Ishikawa (cell line): ENCODE results near the gene RNF220.

Experiments
- CEBPB ChIP-seq: IDR thresholded peaks from 2 replicates; pipeline ENCODE4 v1.6.1; 2012
- EGR1 ChIP-seq: IDR thresholded peaks from 2 replicates; pipeline ENCODE4 v1.6.1; 2012
- EP300 ChIP-seq: IDR thresholded peaks from 2 replicates; pipeline ENCODE4 v1.6.1; 2012; ENCODE audit warnings: borderline replicate concordance
- NFIC ChIP-seq: IDR thresholded peaks from 2 replicates; pipeline ENCODE4 v1.6.1; 2012
- TAF1 ChIP-seq: IDR thresholded peaks from 2 replicates; pipeline ENCODE4 v1.6.1; 2012; ENCODE audit warnings: low read depth, mild to moderate bottlenecking
- YY1 ChIP-seq: IDR thresholded peaks from 2 replicates; pipeline ENCODE4 v1.6.1; 2012; ENCODE audit warnings: low read depth
- ZBTB7A ChIP-seq: IDR thresholded peaks from 2 replicates; pipeline ENCODE4 v1.6.1; 2012; ENCODE audit warnings: low read depth
- TF ChIP-seq, protein P1 (sequence below): IDR thresholded peaks from 2 replicates; pipeline ENCODE4 v1.6.1; 2012; ENCODE audit warnings: low read depth, mild to moderate bottlenecking
- TF ChIP-seq, protein P2 (sequence below): IDR thresholded peaks from 2 replicates; pipeline ENCODE4 v1.6.1; 2012

DNA sequence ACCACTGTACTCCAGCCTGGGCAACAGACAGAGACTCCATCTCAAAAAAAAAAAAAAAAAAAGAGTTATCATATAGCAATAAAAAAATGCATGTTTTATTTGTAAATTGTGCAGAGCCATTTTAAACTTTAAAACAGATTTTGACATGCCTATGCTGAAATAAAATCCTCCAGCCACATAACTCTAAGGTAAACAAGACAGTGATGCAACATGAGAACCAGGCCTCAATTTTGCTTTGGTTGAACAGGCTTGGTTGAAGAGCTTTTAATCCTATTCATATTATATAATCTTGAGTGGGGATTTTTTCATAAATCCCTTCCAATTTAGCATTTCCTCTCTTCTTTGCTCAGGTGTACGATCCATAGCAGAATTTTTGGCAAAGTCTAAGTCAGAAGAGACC is 295.5 kb downstream of the RNF220 start:
- TF ChIP-seq EP300 (no peak), YY1 (no peak), TAF1 (no peak), CEBPB (no peak), ZBTB7A (no peak), EGR1 (no peak), NFIC (no peak)
- TF ChIP-seq, protein P1, sequence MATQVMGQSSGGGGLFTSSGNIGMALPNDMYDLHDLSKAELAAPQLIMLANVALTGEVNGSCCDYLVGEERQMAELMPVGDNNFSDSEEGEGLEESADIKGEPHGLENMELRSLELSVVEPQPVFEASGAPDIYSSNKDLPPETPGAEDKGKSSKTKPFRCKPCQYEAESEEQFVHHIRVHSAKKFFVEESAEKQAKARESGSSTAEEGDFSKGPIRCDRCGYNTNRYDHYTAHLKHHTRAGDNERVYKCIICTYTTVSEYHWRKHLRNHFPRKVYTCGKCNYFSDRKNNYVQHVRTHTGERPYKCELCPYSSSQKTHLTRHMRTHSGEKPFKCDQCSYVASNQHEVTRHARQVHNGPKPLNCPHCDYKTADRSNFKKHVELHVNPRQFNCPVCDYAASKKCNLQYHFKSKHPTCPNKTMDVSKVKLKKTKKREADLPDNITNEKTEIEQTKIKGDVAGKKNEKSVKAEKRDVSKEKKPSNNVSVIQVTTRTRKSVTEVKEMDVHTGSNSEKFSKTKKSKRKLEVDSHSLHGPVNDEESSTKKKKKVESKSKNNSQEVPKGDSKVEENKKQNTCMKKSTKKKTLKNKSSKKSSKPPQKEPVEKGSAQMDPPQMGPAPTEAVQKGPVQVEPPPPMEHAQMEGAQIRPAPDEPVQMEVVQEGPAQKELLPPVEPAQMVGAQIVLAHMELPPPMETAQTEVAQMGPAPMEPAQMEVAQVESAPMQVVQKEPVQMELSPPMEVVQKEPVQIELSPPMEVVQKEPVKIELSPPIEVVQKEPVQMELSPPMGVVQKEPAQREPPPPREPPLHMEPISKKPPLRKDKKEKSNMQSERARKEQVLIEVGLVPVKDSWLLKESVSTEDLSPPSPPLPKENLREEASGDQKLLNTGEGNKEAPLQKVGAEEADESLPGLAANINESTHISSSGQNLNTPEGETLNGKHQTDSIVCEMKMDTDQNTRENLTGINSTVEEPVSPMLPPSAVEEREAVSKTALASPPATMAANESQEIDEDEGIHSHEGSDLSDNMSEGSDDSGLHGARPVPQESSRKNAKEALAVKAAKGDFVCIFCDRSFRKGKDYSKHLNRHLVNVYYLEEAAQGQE = no peak
- TF ChIP-seq, protein P2, sequence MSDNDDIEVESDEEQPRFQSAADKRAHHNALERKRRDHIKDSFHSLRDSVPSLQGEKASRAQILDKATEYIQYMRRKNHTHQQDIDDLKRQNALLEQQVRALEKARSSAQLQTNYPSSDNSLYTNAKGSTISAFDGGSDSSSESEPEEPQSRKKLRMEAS = no peak
